Neural cell (in vitro differentiated cells): Measurements from ENCODE around the gene DCBLD2. TPM values are rescaled to one million over a fixed set of nuclear protein-coding genes. Genes with fewer than 3 reads are reported as not detected.

Source experiments
- H2AFZ ChIP-seq: fragments of 200-600, 300-800 bp; sonication (generic), shearing (Covaris generic); 2 replicates; pipeline ENCODE4 v1.6.0; 2014; ENCODE audit warnings: low read depth, mild to moderate bottlenecking, antibody characterized with exemption, low read length, moderate library complexity
- H3F3A ChIP-seq: fragments of 200-600 bp; shearing (Covaris generic); 2 replicates; pipeline ENCODE4 v1.6.1; 2016; ENCODE audit warnings: mild to moderate bottlenecking, moderate library complexity, mixed read lengths, antibody characterized with exemption, low read length; ENCODE audit not compliant: insufficient read depth, poor library complexity, severe bottlenecking
- H3K27ac ChIP-seq: fragments of 200-600, 300-800 bp; sonication (generic), shearing (Covaris generic); 2 replicates; pipeline ENCODE4 v1.5.1; 2014; ENCODE audit warnings: mild to moderate bottlenecking, low read length, moderate library complexity
- H3K27me3 ChIP-seq: fragments of 300-800, 200-600 bp; sonication (generic), shearing (Covaris generic); 2 replicates; pipeline ENCODE4 v1.6.0; 2014; ENCODE audit warnings: mild to moderate bottlenecking, low read depth, low read length, moderate library complexity; ENCODE audit not compliant: insufficient read depth
- H3K36me3 ChIP-seq: fragments of 300-800, 200-600 bp; sonication (generic), shearing (Covaris generic); 2 replicates; pipeline ENCODE4 v1.5.1; 2014; ENCODE audit warnings: mild to moderate bottlenecking, antibody characterized with exemption, low read length, moderate library complexity; ENCODE audit not compliant: insufficient read depth
- H3K4me2 ChIP-seq: fragments of 300-800, 200-600 bp; sonication (generic), shearing (Covaris generic); 2 replicates; pipeline ENCODE4 v1.6.0; 2014; ENCODE audit warnings: mild to moderate bottlenecking, low read length
- H3K4me3 ChIP-seq: fragments of 300-800, 200-600 bp; sonication (generic), shearing (Covaris generic); 2 replicates; pipeline ENCODE4 v1.5.1; 2014; ENCODE audit warnings: mild to moderate bottlenecking, low read length, moderate library complexity
- H3K79me2 ChIP-seq: fragments of 200-600 bp; shearing (Covaris generic); replicated peaks from 2 replicates; pipeline ENCODE4 v1.6.0; 2014; ENCODE audit warnings: mild to moderate bottlenecking, low read length, moderate library complexity; ENCODE audit not compliant: insufficient read depth
- H3K9ac ChIP-seq: fragments of 300-800, 200-600 bp; sonication (generic), shearing (Covaris generic); 2 replicates; pipeline ENCODE4 v1.6.1; 2016; ENCODE audit warnings: mild to moderate bottlenecking, low read length, mixed read lengths
- H3K9me2 ChIP-seq: fragments of 200-600 bp; shearing (Covaris generic); 2 replicates; pipeline ENCODE4 v1.6.1; 2016; ENCODE audit warnings: mild to moderate bottlenecking, low read length, mixed read lengths; ENCODE audit not compliant: insufficient read depth
- H3K9me3 ChIP-seq: fragments of 200-600, 300-800 bp; sonication (generic), shearing (Covaris generic); 2 replicates; pipeline ENCODE4 v1.6.1; 2016; ENCODE audit warnings: mild to moderate bottlenecking, mixed run types, low read length, moderate library complexity, mixed read lengths
- H4K20me1 ChIP-seq: fragments of 200-600 bp; shearing (Covaris generic); 2 replicates; pipeline ENCODE4 v1.6.1; 2016; ENCODE audit warnings: mild to moderate bottlenecking, mixed run types; ENCODE audit not compliant: insufficient read depth
- EP300 ChIP-seq: fragments of 450-650 bp; conservative IDR thresholded peaks from 2 replicates; pipeline ENCODE4 v1.6.1; 2014; ENCODE audit warnings: antibody characterized with exemption, mild to moderate bottlenecking, moderate library complexity; ENCODE audit not compliant: poor library complexity, severe bottlenecking
- EZH2 ChIP-seq: fragments of 200-600, 300-800 bp; shearing (Covaris generic), sonication (generic); IDR thresholded peaks from 2 replicates; pipeline ENCODE4 v1.6.1; 2014; ENCODE audit warnings: antibody characterized with exemption, low read length, borderline replicate concordance, mild to moderate bottlenecking; ENCODE audit not compliant: insufficient read depth, poor library complexity, severe bottlenecking
- MXI1 ChIP-seq: fragments of 450-650 bp; conservative IDR thresholded peaks from 2 replicates; pipeline ENCODE4 v1.6.1; 2014; ENCODE audit warnings: antibody characterized with exemption, mild to moderate bottlenecking; ENCODE audit not compliant: poor library complexity, severe bottlenecking
- POLR2AphosphoS5 ChIP-seq: IDR thresholded peaks from 2 replicates; pipeline ENCODE4 v1.6.1; 2012
- RAD21 ChIP-seq: fragments of 450-650 bp; conservative IDR thresholded peaks from 2 replicates; pipeline ENCODE4 v1.6.1; 2014; ENCODE audit warnings: antibody characterized with exemption, mild to moderate bottlenecking, moderate library complexity
- SMC3 ChIP-seq: fragments of 450-650 bp; conservative IDR thresholded peaks from 2 replicates; pipeline ENCODE4 v1.6.1; 2014; ENCODE audit warnings: antibody characterized with exemption, mild to moderate bottlenecking, moderate library complexity; ENCODE audit not compliant: poor library complexity
- TAF1 ChIP-seq: IDR thresholded peaks from 2 replicates; pipeline ENCODE4 v1.6.1; 2012; ENCODE audit warnings: low read depth
- polyA plus RNA-seq: library from polyadenylated mRNA; depleted of rRNA; stranded (reverse); fragments of >200 nt; gene quantifications from 2 replicates; pipeline ENCODE4 v1.2.3, GENCODE V29; 2014
- TF ChIP-seq, protein P1 (sequence below): IDR thresholded peaks from 2 replicates; pipeline ENCODE4 v1.6.1; 2012; ENCODE audit warnings: borderline replicate concordance
- TF ChIP-seq, protein P2 (sequence below): fragments of 450-650 bp; IDR thresholded peaks from 2 replicates; pipeline ENCODE4 v1.5.1; 2014; ENCODE audit warnings: antibody characterized with exemption, mild to moderate bottlenecking, moderate library complexity; ENCODE audit not compliant: poor library complexity, severe bottlenecking

The DCBLD2 gene
- polyA plus RNA-seq, 1 donor from 2014 or later, result 69.0 TPM

DNA sequence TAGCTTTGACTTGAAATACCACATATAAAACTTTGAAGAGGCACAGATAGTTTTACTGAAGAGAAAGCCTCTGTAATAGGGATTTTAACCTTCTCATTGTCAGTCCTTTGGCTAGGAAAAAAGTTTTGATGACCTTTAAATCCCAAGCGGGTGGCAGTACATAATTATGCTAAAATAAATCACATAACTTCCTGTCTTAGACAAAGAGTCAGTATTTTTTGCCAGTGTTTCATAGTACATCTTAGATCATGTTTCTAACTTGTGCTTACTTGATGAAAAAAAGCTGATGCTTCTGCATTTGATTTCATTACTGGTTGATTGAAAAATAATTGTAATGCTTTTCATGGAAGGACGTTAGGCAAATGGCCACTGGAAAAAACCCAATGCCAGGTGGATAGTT lies 132.5 kb downstream of the DCBLD2 start:
- Histone ChIP-seq H3K9ac (no peak overlapping the region), H3K79me2 (no peaks in the 10 kb centered on the region), H3K4me3 (no peak overlapping the region), H3K9me2 (no peaks in the 10 kb centered on the region), H4K20me1 (no peaks in the 10 kb centered on the region), H2AFZ (no peak overlapping the region), H3K4me2 (no peak overlapping the region), H3F3A (no peaks in the 10 kb centered on the region), H3K27ac (no peak overlapping the region), H3K9me3 (no peaks in the 10 kb centered on the region), H3K27me3 (no peaks in the 10 kb centered on the region), H3K36me3 (no peaks in the 10 kb centered on the region)
- TF ChIP-seq TAF1, result no peak
- no peak for TF ChIP-seq MXI1
- no peak for TF ChIP-seq POLR2AphosphoS5
- TF ChIP-seq EP300, result no peak
- no peak for TF ChIP-seq RAD21
- no peak for TF ChIP-seq SMC3

DNA sequence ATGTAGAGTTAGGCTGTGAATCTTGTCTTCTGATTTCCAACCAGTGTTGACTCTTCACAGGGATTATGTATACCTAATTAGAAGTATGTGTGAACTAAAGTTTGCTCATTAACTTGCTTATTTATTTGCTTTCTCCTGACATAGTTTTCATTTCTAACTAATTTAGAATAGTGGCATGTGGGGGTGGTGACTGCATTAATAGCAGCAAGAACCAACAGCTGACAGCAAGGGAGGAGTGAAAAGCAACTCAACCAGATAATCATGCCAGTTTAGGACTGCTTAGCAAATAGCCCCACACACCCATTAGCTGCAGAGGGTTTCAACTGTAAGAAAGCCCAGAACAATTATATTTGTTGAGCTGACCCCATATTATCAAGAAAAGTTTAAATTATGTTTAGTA lies 134.6 kb downstream of the DCBLD2 start:
- no peaks in the 10 kb centered on the region for H4K20me1 ChIP-seq
- TF ChIP-seq EP300, result no peak
- TF ChIP-seq TAF1, result no peak
- TF ChIP-seq, protein P1, sequence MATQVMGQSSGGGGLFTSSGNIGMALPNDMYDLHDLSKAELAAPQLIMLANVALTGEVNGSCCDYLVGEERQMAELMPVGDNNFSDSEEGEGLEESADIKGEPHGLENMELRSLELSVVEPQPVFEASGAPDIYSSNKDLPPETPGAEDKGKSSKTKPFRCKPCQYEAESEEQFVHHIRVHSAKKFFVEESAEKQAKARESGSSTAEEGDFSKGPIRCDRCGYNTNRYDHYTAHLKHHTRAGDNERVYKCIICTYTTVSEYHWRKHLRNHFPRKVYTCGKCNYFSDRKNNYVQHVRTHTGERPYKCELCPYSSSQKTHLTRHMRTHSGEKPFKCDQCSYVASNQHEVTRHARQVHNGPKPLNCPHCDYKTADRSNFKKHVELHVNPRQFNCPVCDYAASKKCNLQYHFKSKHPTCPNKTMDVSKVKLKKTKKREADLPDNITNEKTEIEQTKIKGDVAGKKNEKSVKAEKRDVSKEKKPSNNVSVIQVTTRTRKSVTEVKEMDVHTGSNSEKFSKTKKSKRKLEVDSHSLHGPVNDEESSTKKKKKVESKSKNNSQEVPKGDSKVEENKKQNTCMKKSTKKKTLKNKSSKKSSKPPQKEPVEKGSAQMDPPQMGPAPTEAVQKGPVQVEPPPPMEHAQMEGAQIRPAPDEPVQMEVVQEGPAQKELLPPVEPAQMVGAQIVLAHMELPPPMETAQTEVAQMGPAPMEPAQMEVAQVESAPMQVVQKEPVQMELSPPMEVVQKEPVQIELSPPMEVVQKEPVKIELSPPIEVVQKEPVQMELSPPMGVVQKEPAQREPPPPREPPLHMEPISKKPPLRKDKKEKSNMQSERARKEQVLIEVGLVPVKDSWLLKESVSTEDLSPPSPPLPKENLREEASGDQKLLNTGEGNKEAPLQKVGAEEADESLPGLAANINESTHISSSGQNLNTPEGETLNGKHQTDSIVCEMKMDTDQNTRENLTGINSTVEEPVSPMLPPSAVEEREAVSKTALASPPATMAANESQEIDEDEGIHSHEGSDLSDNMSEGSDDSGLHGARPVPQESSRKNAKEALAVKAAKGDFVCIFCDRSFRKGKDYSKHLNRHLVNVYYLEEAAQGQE, result no peak
- TF ChIP-seq, protein P2, sequence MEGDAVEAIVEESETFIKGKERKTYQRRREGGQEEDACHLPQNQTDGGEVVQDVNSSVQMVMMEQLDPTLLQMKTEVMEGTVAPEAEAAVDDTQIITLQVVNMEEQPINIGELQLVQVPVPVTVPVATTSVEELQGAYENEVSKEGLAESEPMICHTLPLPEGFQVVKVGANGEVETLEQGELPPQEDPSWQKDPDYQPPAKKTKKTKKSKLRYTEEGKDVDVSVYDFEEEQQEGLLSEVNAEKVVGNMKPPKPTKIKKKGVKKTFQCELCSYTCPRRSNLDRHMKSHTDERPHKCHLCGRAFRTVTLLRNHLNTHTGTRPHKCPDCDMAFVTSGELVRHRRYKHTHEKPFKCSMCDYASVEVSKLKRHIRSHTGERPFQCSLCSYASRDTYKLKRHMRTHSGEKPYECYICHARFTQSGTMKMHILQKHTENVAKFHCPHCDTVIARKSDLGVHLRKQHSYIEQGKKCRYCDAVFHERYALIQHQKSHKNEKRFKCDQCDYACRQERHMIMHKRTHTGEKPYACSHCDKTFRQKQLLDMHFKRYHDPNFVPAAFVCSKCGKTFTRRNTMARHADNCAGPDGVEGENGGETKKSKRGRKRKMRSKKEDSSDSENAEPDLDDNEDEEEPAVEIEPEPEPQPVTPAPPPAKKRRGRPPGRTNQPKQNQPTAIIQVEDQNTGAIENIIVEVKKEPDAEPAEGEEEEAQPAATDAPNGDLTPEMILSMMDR, result no peak
- TF ChIP-seq POLR2AphosphoS5, result no peak
- TF ChIP-seq EZH2, result no peak
- H3F3A ChIP-seq, result no peaks in the 10 kb centered on the region
- no peaks in the 10 kb centered on the region for H3K27me3 ChIP-seq
- no peaks in the 10 kb centered on the region for H3K9me2 ChIP-seq
- H3K36me3 ChIP-seq, result no peaks in the 10 kb centered on the region
- H3K27ac ChIP-seq, result no peak overlapping the region
- no peak overlapping the region for H3K9ac ChIP-seq
- no peaks in the 10 kb centered on the region for H3K79me2 ChIP-seq
- no peak overlapping the region for H3K4me2 ChIP-seq
- H3K4me3 ChIP-seq, result no peak overlapping the region
- H2AFZ ChIP-seq, result no peak overlapping the region
- no peaks in the 10 kb centered on the region for H3K9me3 ChIP-seq

DNA sequence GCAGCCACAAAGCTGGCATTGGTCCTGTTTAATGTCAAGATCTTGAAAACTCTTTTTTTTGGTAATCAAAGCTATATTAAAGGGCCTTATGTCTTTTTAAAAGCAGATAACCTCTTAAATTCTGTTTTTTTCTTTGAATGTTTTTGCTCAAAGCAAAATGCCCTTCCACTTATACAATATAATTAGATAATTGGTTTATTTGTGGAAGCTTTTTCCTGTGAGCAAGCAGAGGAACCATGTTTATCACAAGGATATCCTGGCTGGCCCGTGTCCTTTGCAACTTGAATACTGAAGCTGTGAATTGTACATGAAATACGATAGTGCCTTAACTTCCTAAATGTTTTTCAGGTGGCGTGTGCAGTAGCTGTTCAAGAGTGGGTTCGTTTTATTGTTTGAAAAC lies 135.8 kb downstream of the DCBLD2 start:
- H3K36me3 ChIP-seq, result no peaks in the 10 kb centered on the region
- H3K4me3 ChIP-seq, result no peak overlapping the region
- H3F3A ChIP-seq, result no peaks in the 10 kb centered on the region
- H3K9ac ChIP-seq, result no peak overlapping the region
- no peak overlapping the region for H2AFZ ChIP-seq
- H4K20me1 ChIP-seq, result no peaks in the 10 kb centered on the region
- H3K4me2 ChIP-seq, result no peak overlapping the region
- no peaks in the 10 kb centered on the region for H3K79me2 ChIP-seq
- no peak overlapping the region for H3K27ac ChIP-seq
- no peak for TF ChIP-seq SMC3
- TF ChIP-seq TAF1, result no peak
- TF ChIP-seq MXI1, result no peak
- TF ChIP-seq, protein P1, result no peak
- TF ChIP-seq, protein P2, result no peak
- TF ChIP-seq RAD21, result no peak
- no peak for TF ChIP-seq EZH2
- no peak for TF ChIP-seq POLR2AphosphoS5
- no peak for TF ChIP-seq EP300
- H3K27me3 ChIP-seq, result no peaks in the 10 kb centered on the region
- H3K9me2 ChIP-seq, result no peaks in the 10 kb centered on the region
- H3K9me3 ChIP-seq, result no peaks in the 10 kb centered on the region
